Fibroblast of mammary gland (primary cell): ENCODE measurements around the gene CHFR.
"Not testable (repeated sequence)": the region's sequence is repeated elsewhere in the genome, so short reads cannot be mapped to it uniquely, and the experiment has no call there.

Source experiments
- DNase-seq: peaks from one replicate; pipeline ENCODE4 v3.0.0-alpha.2; 2010; ENCODE audit warnings: low read depth
- H3K4me3 ChIP-seq: 2 replicates; pipeline ENCODE4 v1.5.1; 2011; ENCODE audit warnings: low read depth, mild to moderate bottlenecking, low read length, moderate library complexity; ENCODE audit not compliant: control insufficient read depth
- TF ChIP-seq, protein P1 (sequence below): conservative IDR thresholded peaks from 2 replicates; pipeline ENCODE4 v1.5.1; 2011; ENCODE audit warnings: low read depth, low read length, inconsistent platforms; ENCODE audit not compliant: control insufficient read depth, insufficient read depth

Gene CHFR

GRCh38 chr12:132798836-132799235 lies 88.6 kb downstream of the CHFR start:
- no peak for DNase-seq
- TF ChIP-seq, protein P1, sequence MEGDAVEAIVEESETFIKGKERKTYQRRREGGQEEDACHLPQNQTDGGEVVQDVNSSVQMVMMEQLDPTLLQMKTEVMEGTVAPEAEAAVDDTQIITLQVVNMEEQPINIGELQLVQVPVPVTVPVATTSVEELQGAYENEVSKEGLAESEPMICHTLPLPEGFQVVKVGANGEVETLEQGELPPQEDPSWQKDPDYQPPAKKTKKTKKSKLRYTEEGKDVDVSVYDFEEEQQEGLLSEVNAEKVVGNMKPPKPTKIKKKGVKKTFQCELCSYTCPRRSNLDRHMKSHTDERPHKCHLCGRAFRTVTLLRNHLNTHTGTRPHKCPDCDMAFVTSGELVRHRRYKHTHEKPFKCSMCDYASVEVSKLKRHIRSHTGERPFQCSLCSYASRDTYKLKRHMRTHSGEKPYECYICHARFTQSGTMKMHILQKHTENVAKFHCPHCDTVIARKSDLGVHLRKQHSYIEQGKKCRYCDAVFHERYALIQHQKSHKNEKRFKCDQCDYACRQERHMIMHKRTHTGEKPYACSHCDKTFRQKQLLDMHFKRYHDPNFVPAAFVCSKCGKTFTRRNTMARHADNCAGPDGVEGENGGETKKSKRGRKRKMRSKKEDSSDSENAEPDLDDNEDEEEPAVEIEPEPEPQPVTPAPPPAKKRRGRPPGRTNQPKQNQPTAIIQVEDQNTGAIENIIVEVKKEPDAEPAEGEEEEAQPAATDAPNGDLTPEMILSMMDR, result no peak
- H3K4me3 ChIP-seq, result no peak overlapping the region

DNA sequence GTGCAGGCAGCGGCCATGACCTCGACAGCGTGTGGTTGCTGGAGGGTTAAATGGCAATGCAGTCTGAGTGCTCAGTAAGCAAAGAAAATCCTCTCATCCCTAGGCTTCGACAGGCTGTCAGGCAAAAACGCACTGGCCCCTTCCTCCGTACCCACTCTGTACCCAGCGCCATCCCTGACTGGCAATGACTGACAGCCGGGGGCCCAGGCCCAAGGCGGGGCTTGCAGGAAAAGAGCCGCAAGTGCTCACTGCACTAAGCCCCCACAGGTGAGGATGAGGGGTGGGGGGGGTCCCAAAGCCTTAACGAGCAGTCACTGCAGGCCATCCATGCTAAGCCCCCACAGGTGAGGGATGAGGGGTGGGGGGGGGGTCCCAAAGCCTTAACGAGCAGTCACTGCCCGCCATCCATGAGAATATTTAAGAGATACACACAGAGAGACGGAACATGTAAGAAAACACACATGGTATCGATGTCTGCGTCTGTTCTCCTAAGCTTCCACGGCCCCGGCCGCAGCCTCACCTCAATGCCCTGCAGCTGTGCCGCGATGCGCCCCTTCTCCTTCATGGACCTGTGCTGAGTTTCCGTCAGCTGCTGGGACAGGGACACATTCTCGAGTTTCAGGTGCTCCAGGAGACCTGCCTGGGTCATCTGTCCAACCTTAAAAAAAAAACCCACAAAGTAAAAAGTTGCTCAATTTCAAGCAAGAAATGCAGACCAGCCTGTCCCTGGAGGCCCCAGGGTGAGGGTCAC lies 89.4 kb downstream of the CHFR start:
- TF ChIP-seq, protein P1, result no peak
- H3K4me3 ChIP-seq, result no peak overlapping the region
- DNase-seq, result no peak

DNA sequence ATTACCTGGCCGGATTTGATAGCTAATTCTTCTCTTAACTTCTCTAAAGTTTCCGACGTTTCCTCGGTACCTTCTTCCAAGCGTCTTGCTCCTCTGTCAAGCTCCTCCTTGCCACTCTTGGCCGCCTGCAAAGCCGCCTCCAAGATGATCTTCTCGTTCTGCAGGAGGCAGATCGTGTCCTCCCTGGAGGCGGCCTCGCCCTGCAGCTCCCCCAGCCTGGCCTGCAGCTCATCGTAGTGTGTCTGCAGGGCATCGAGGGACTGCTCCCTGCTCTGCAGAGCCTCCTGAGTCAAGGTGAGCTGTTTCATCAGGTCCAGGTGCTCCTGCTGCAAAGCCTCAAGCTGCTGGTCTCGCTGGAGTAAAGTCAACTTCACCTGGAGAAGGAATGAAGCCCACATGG lies 91.6 kb downstream of the CHFR start:
- TF ChIP-seq, protein P1, result no peak
- DNase-seq, result no peak
- no peak overlapping the region for H3K4me3 ChIP-seq

GRCh38 chr12:132791940-132792339 lies 95.5 kb downstream of the CHFR start:
- DNase-seq, H3K4me3 ChIP-seq: not testable (repeated sequence)

- no peak for DNase-seq
- no peak overlapping the region for H3K4me3 ChIP-seq
- TF ChIP-seq, protein P1, result no peak
Observed at GRCh38 chr12:132789099-132789471, 98.3 kb downstream of the CHFR start.

DNA sequence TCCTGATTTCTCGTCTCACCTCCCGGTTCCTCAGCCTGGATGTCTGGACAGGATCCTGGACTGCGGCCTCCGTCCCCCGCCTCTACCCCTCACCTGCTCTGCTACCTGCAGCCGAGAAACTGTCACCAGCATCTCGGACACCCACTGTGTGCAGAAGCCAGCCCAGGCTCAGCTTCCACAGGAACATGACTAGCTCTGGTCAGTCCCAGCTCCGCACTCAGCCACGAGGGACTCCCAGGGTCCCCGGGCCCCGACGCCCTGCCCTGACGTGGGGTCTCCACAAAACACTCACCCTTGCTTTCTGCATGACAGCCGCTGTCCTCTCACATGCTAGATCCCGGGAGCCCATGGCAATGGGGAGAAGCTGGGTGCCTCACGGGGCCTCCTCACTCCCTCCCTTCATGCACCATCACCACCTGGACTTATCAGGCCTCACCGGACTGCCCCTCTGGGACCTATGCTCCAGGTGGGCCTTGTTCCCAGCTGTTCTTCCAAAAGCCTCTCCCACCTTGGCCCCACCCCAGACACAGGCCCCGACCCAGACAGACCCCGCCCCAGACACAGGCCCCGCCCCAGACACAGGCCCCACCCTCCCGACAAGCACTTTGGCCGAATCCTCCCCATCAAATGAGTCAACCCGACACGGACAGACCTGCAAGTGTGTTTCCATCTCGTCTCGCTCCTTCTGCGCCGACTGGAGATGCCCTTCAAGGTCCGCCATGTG lies 98.9 kb downstream of the CHFR start:
- TF ChIP-seq, protein P1, result no peak
- H3K4me3 ChIP-seq, result no peak overlapping the region
- DNase-seq, result no peak

DNA sequence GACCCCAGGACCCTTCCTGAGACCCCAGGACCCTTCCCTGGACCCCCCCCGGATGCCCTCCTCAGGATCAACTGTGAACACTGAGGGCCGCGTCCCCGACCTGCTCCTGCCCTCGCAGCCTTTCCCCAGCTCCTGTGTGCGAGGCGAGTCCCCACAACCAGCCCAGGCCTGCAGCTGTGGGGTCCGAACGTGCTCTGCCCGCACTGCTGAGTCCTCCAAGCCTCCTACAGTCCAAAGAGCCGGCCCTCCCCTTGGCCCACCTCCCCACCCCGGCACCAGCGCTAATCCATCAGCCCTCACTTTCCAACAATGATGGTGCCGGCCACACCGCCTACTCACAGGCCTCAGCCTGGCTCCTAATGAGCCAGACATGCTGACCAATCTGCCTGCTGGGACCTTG lies 99.5 kb downstream of the CHFR start:
- DNase-seq, result no peak
- TF ChIP-seq, protein P1, result no peak
- H3K4me3 ChIP-seq, result no peak overlapping the region
